Fibroblast of lung (primary cell): ENCODE measurements around the gene MACC1.

Experiments used
- EZH2 ChIP-seq: IDR thresholded peaks from 2 replicates; pipeline ENCODE4 v1.5.1; 2012; ENCODE audit warnings: low read length, control low read depth, mild to moderate bottlenecking; ENCODE audit errors: missing control alignments
- TF ChIP-seq, protein P1 (sequence below), 2 donors: IDR thresholded peaks in 1 of 2; conservative IDR thresholded peaks in 1 of 2; 1 replicate in 1 of 2; 2 replicates in 1 of 2; pipeline ENCODE4 v1.5.1; 2011 to 2012; ENCODE audit warnings: low read length in 2 of 2, control low read depth in 1 of 2, inconsistent platforms in 1 of 2, low read depth in 1 of 2, mild to moderate bottlenecking in 1 of 2

DNA sequence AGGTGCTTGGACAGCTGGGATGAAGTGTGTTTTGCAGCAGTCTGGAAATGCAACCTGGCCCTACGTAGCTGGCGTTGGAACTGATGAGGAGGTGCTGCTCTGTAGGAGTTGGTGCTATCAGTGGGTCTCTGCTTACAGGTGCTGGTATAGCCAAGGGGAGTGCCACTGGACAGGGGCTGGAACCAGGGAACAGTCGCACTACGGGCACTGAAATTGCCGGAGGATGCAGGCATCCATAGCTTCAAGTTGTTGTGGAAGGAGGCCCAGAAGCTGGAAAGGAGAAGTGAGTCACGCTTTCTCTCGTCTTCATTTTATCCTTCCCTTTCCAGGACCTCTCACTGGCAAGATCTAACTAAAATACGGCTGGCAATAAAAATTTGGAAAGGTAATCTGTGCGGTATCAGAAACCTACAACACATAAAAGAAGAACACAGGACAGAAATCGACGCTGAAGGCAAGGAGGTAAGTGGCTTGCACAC lies 25.8 kb downstream of the MACC1 start:
- TF ChIP-seq, protein P1, sequence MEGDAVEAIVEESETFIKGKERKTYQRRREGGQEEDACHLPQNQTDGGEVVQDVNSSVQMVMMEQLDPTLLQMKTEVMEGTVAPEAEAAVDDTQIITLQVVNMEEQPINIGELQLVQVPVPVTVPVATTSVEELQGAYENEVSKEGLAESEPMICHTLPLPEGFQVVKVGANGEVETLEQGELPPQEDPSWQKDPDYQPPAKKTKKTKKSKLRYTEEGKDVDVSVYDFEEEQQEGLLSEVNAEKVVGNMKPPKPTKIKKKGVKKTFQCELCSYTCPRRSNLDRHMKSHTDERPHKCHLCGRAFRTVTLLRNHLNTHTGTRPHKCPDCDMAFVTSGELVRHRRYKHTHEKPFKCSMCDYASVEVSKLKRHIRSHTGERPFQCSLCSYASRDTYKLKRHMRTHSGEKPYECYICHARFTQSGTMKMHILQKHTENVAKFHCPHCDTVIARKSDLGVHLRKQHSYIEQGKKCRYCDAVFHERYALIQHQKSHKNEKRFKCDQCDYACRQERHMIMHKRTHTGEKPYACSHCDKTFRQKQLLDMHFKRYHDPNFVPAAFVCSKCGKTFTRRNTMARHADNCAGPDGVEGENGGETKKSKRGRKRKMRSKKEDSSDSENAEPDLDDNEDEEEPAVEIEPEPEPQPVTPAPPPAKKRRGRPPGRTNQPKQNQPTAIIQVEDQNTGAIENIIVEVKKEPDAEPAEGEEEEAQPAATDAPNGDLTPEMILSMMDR (conservative IDR thresholded peaks at IDR 0.05 in 1 of 2, IDR thresholded peaks at IDR 0.05 in 1 of 2; ENCODE audit: low read depth in 1 of 2, low read length in 2 of 2): no peak
- TF ChIP-seq EZH2: no peak
